IPS-20b (cell line): Measurements from ENCODE around the gene NAA40.

Source experiments
- H3K27ac ChIP-seq: one replicate; pipeline ENCODE4 v1.5.1; 2013; ENCODE audit warnings: low read length
- H3K27me3 ChIP-seq: 2 replicates; pipeline ENCODE4 v1.6.1; 2013; ENCODE audit warnings: mild to moderate bottlenecking, low read length, inconsistent platforms; ENCODE audit not compliant: insufficient read depth
- H3K36me3 ChIP-seq: 2 replicates; pipeline ENCODE4 v1.6.1; 2013; ENCODE audit warnings: low read depth, mild to moderate bottlenecking, inconsistent platforms, low read length, moderate library complexity; ENCODE audit not compliant: insufficient read depth
- H3K4me1 ChIP-seq: 2 replicates; pipeline ENCODE4 v1.6.1; 2013; ENCODE audit warnings: mild to moderate bottlenecking, control low read depth, inconsistent platforms, low read length, moderate library complexity; ENCODE audit not compliant: insufficient read depth
- H3K4me3 ChIP-seq: 2 replicates; pipeline ENCODE4 v1.5.1; 2013; ENCODE audit warnings: mild to moderate bottlenecking, low read length, inconsistent platforms
- H3K9ac ChIP-seq: 2 replicates; pipeline ENCODE4 v1.6.1; 2013; ENCODE audit warnings: low read depth, mild to moderate bottlenecking, inconsistent platforms, low read length, moderate library complexity
- H3K9me3 ChIP-seq: 2 replicates; pipeline ENCODE4 v1.6.1; 2013; ENCODE audit warnings: mild to moderate bottlenecking, low read depth, low read length, inconsistent platforms; ENCODE audit not compliant: insufficient read depth

Gene NAA40

GRCh38 chr11:64005691-64006090 lies 66.9 kb downstream of the NAA40 start:
- Histone ChIP-seq H3K4me1 (no peaks in the 10 kb centered on the region; the same call in 1 of the 2 replicates), H3K27ac (no peak overlapping the region), H3K27me3 (peaks cover 99% of the 10 kb centered on the region), H3K4me3 (no peak overlapping the region), H3K9me3 (no peaks in the 10 kb centered on the region; the same call in 1 of the 2 replicates), H3K36me3 (no peaks in the 10 kb centered on the region), H3K9ac (no peak overlapping the region)

GRCh38 chr11:64006398-64006797 lies 67.6 kb downstream of the NAA40 start:
- Histone ChIP-seq H3K9ac (no peak overlapping the region), H3K27ac (no peak overlapping the region), H3K27me3 (peaks cover 99% of the 10 kb centered on the region), H3K36me3 (no peaks in the 10 kb centered on the region), H3K9me3 (no peaks in the 10 kb centered on the region; the same call in 1 of the 2 replicates), H3K4me1 (no peaks in the 10 kb centered on the region; the same call in 1 of the 2 replicates), H3K4me3 (no peak overlapping the region)
